T-cell (primary cell): ENCODE results near the gene ENTPD3. TPM values are rescaled to one million over a fixed set of nuclear protein-coding genes. Genes with fewer than 3 reads are reported as not detected.

Experiments
- ATAC-seq, 4 experiments: fragments of 200-7000 bp in 3 of 4; fragments of 150-1000 bp in 1 of 4; cut with Tn5 transposase; replicated peaks in 1 of 4; 1 replicate in 3 of 4; 2 replicates in 1 of 4; pipeline ENCODE4 v1.10.0; 2021; ENCODE audit warnings: moderate library complexity in 3 of 4, mild to moderate bottlenecking in 2 of 4, moderate number of reproducible peaks in 1 of 4
- CTCF ChIA-PET, 2 donors: fragments of 300-600 bp; sonication (Branson Sonifier 250); formaldehyde crosslinking; loops; one replicate each; lab custom pipeline; 2022; ENCODE audit warnings: antibody characterized with exemption in 2 of 2; lab: Charles Lee
- POLR2A ChIA-PET, 2 donors: fragments of 300-600 bp; sonication (Branson Sonifier 250); formaldehyde crosslinking; loops; one replicate each; lab custom pipeline; 2022; ENCODE audit warnings: antibody characterized with exemption in 2 of 2; lab: Charles Lee
- DNase-seq, 35 experiments: peaks; one replicate each; pipeline versions ENCODE4 v3.0.0 to v3.0.0-alpha.2; 2013 to 2023
- H3K27ac ChIP-seq: one replicate; pipeline ENCODE4 v1.5.1; 2013; ENCODE audit warnings: low read length
- H3K27me3 ChIP-seq, 2 experiments: replicated peaks in 1 of 2; 1 replicate in 1 of 2; 2 replicates in 1 of 2; pipeline versions ENCODE4 v1.6.1 to v1.7.0; 2013; ENCODE audit warnings: low read length in 1 of 2, mixed read lengths in 1 of 2; ENCODE audit not compliant: control insufficient read depth in 2 of 2, insufficient read depth in 2 of 2; ENCODE audit errors: extremely low read depth in 1 of 2
- H3K36me3 ChIP-seq, 2 donors: 1 replicate in 1 of 2; 2 replicates in 1 of 2; pipeline versions ENCODE4 v1.6.1 to v1.7.0; 2013; ENCODE audit warnings: low read length in 1 of 2; ENCODE audit not compliant: control insufficient read depth in 2 of 2, insufficient read depth in 1 of 2; ENCODE audit errors: extremely low read depth in 1 of 2
- H3K4me1 ChIP-seq, 2 experiments: 1 replicate in 1 of 2; 2 replicates in 1 of 2; pipeline versions ENCODE4 v1.6.1 to v1.7.0; 2013; ENCODE audit warnings: low read length in 2 of 2, mixed read lengths in 1 of 2; ENCODE audit not compliant: insufficient read depth in 2 of 2, control insufficient read depth in 1 of 2; ENCODE audit errors: extremely low read depth in 1 of 2
- H3K4me3 ChIP-seq, 2 donors: 1 replicate in 1 of 2; 2 replicates in 1 of 2; pipeline versions ENCODE4 v1.5.1 to v1.7.0; 2013; ENCODE audit warnings: mild to moderate bottlenecking in 2 of 2, low read length in 1 of 2, moderate library complexity in 1 of 2; ENCODE audit not compliant: control insufficient read depth in 1 of 2; ENCODE audit errors: extremely low read depth in 1 of 2
- H3K9me3 ChIP-seq: 2 replicates; pipeline ENCODE4 v1.7.0; 2013
- H3K27ac Mint-ChIP-seq, 2 donors: one replicate each; pipeline ENCODE4 v1.8.0; 2020 to 2021; ENCODE audit warnings: mild to moderate bottlenecking in 2 of 2, mixed read lengths in 2 of 2
- H3K27me3 Mint-ChIP-seq, 2 donors: one replicate each; pipeline ENCODE4 v1.8.0; 2021 to 2022; ENCODE audit warnings: mixed read lengths in 2 of 2
- H3K36me3 Mint-ChIP-seq: one replicate; pipeline ENCODE4 v1.8.0; 2021; ENCODE audit warnings: mixed read lengths
- H3K4me1 Mint-ChIP-seq, 3 donors: one replicate each; pipeline ENCODE4 v1.8.0; 2020 to 2022; ENCODE audit warnings: mixed read lengths in 3 of 3, mild to moderate bottlenecking in 1 of 3
- H3K4me3 Mint-ChIP-seq, 3 donors: one replicate each; pipeline ENCODE4 v1.8.0; 2020 to 2022; ENCODE audit warnings: mild to moderate bottlenecking in 3 of 3, mixed read lengths in 3 of 3, moderate library complexity in 3 of 3
- H3K9me3 Mint-ChIP-seq, 3 donors: one replicate each; pipeline ENCODE4 v1.8.0; 2020 to 2022; ENCODE audit warnings: mixed read lengths in 3 of 3
- WGBS: methylation state at CpG from one replicate; pipeline ENCODE4 v1.1.5; 2013; ENCODE audit warnings: missing lambda C conversion rate; ENCODE audit not compliant: insufficient coverage; 5-methylcytosine and 5-hydroxymethylcytosine counted together
- total RNA-seq, 35 experiments: library from RNA in 6 of 35; stranded (reverse) in 6 of 35; fragments of 120-200 nt in 1 of 35; gene quantifications; one replicate each; pipeline versions ENCODE4 v1.2.1 to v1.2.4 and lab custom pipeline; 2013 to 2026

ENTPD3 gene
- total RNA-seq, 5 donors from 2014 or later (not counting 1 experiment from before 2014, with no cell fraction given): not detected

DNA sequence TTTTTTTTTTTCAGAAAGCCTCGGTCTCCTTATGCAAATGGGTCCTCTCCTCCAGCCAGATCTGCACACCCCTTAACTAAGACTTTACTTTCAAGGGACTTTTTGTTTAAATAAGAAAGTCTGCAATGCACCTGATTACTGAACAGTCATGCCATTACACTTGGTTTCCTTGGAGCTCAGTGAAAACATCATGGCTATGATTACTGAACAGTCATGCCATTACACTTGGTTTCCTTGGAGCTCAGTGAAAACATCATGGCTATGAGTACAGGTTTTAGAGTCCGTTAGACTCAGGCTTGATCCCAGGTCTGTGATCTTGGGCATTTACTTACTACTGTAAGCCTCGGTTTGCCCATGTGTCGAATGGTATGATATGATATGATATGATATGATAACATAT lies 10.1 kb downstream of the ENTPD3 start:
- Mint-ChIP-seq H3K4me3 (no peak overlapping the region), H3K9me3 (peaks cover 0 to 8% (median 5%) of the 10 kb centered on the region in 3 donors), H3K36me3 (peaks cover 2% of the 10 kb centered on the region), H3K4me1 (no peaks in the 10 kb centered on the region), H3K27me3 (peaks cover 0 to 16% of the 10 kb centered on the region in 2 donors), H3K27ac (no peak overlapping the region)
- no peaks in the 10 kb centered on the region for H3K36me3 ChIP-seq
- H3K4me1 ChIP-seq: no peaks in the 10 kb centered on the region
- H3K9me3 ChIP-seq: no peaks in the 10 kb centered on the region
- ATAC-seq (no peak), DNase-seq (no peak)
- CTCF ChIA-PET: no interaction called here
- H3K4me3 ChIP-seq: no peak overlapping the region
- POLR2A ChIA-PET: no interaction called here
- H3K27me3 ChIP-seq: no peaks in the 10 kb centered on the region
- no CpG with 5 or more reads among the region's 4 CpGs for WGBS
- H3K27ac ChIP-seq: no peak overlapping the region

- no peaks in the 10 kb centered on the region for H3K36me3 ChIP-seq
- no peak overlapping the region for H3K27ac Mint-ChIP-seq
- no peak overlapping the region for H3K4me3 ChIP-seq
- WGBS: 67% methylated on average over 2 of the region's 4 CpGs
- peaks cover 0 to 2% of the 10 kb centered on the region in 2 experiments for H3K27me3 ChIP-seq
- no peaks in the 10 kb centered on the region for H3K36me3 Mint-ChIP-seq
- ATAC-seq (no peak), DNase-seq (no peak)
- H3K27me3 Mint-ChIP-seq: peaks cover 0 to 15% of the 10 kb centered on the region in 2 donors
- no peak overlapping the region for H3K4me3 Mint-ChIP-seq
- peaks cover 0 to 8% (median 5%) of the 10 kb centered on the region in 3 donors for H3K9me3 Mint-ChIP-seq
- CTCF ChIA-PET: no interaction called here
- no peak overlapping the region for H3K27ac ChIP-seq
- no peaks in the 10 kb centered on the region for H3K9me3 ChIP-seq
- no peaks in the 10 kb centered on the region for H3K4me1 Mint-ChIP-seq
- H3K4me1 ChIP-seq: no peaks in the 10 kb centered on the region
- POLR2A ChIA-PET: no interaction called here
Measured at GRCh38 chr3:40397912-40398311, 10.9 kb downstream of the ENTPD3 start.

DNA sequence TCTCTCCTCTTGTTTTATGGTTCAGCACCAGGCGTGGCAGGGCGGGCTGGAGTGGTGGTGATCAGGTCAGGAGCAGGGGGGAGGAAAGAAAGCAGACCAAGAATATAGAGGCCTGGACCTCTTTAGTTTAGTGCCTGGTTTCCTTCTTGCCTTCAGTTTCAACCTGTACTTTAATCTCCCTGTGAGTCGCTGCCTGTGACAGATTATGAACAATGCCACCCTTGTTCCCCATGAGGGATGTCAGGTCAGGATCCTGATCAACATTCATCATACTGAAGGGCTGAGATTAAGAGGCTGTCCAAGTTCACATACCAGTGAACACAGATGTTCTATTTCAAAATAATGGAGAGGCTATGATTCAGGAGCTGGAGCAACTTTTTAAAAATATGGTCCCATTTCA lies 11.4 kb downstream of the ENTPD3 start:
- peaks cover 0 to 8% (median 5%) of the 10 kb centered on the region in 3 donors for H3K9me3 Mint-ChIP-seq
- H3K36me3 Mint-ChIP-seq: no peaks in the 10 kb centered on the region
- no peak overlapping the region for H3K4me3 Mint-ChIP-seq
- Histone ChIP-seq H3K9me3 (no peaks in the 10 kb centered on the region), H3K36me3 (no peaks in the 10 kb centered on the region), H3K4me3 (no peak overlapping the region), H3K27ac (no peak overlapping the region), H3K27me3 (peaks cover 0 to 4% of the 10 kb centered on the region in 2 experiments), H3K4me1 (no peaks in the 10 kb centered on the region)
- no peak for ATAC-seq
- no peak for DNase-seq
- POLR2A ChIA-PET: no interaction called here
- no CpG with 5 or more reads among the region's 3 CpGs for WGBS
- H3K27ac Mint-ChIP-seq: no peak overlapping the region
- H3K27me3 Mint-ChIP-seq: peaks cover 0 to 15% of the 10 kb centered on the region in 2 donors
- H3K4me1 Mint-ChIP-seq: no peaks in the 10 kb centered on the region
- CTCF ChIA-PET: no interaction called here

DNA sequence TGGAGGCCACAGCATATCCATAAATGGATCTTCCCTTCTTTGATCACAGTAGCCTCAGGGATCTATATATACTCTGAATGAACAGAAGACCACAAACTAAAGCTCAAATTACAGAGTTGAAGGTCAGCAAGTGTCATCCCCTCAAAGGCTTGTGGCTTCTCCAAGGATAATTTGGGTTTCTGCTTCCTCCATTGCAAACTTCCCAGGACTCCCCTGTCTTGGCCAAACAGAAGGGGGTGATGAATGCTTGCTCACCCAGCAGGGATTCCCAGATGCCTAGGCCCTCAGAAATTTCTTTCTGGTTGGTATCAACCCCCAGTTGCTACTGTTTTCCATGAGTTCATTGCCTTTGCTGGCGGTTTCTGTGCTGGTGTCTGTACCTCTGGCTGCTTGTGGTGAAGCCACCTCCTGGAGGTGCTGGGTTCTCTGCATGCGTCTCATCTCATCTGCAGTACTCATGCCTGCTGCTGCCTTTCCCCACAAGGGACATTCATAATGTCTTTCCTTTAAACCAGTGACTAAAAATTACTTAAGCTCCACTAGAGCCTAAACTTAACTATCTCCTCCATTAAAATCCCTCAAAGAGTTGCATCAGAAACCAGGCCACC lies 17.7 kb downstream of the ENTPD3 start:
- Mint-ChIP-seq H3K4me1 (no peaks in the 10 kb centered on the region), H3K27me3 (peaks cover 2 to 3% of the 10 kb centered on the region in 2 donors), H3K9me3 (no peaks in the 10 kb centered on the region), H3K4me3 (no peak overlapping the region), H3K36me3 (peaks cover 3% of the 10 kb centered on the region), H3K27ac (no peak overlapping the region)
- ATAC-seq (no peak), DNase-seq (no peak)
- WGBS: 78% methylated on average over 2 of the region's 2 CpGs
- POLR2A ChIA-PET: no interaction called here
- CTCF ChIA-PET: no interaction called here
- Histone ChIP-seq H3K27me3 (peaks cover 0 to 4% of the 10 kb centered on the region in 2 experiments), H3K36me3 (no peaks in the 10 kb centered on the region), H3K27ac (no peak overlapping the region), H3K9me3 (no peaks in the 10 kb centered on the region), H3K4me1 (no peaks in the 10 kb centered on the region), H3K4me3 (no peak overlapping the region)

GRCh38 chr3:40407007-40407406 lies 20.0 kb downstream of the ENTPD3 start:
- Histone ChIP-seq H3K4me1 (no peaks in the 10 kb centered on the region), H3K36me3 (no peaks in the 10 kb centered on the region), H3K27me3 (peaks cover 0 to 4% of the 10 kb centered on the region in 2 experiments), H3K4me3 (no peak overlapping the region), H3K27ac (no peak overlapping the region), H3K9me3 (no peaks in the 10 kb centered on the region)
- ChIA-PET POLR2A (no interaction called here), CTCF (no interaction called here)
- Mint-ChIP-seq H3K4me3 (no peak overlapping the region), H3K9me3 (no peaks in the 10 kb centered on the region), H3K27ac (no peak overlapping the region), H3K36me3 (peaks cover 3% of the 10 kb centered on the region), H3K4me1 (no peaks in the 10 kb centered on the region), H3K27me3 (peaks cover 2 to 4% of the 10 kb centered on the region in 2 donors)
- ATAC-seq (no peak), DNase-seq (no peak)
- WGBS: no CpG with 5 or more reads among the region's 2 CpGs

DNA sequence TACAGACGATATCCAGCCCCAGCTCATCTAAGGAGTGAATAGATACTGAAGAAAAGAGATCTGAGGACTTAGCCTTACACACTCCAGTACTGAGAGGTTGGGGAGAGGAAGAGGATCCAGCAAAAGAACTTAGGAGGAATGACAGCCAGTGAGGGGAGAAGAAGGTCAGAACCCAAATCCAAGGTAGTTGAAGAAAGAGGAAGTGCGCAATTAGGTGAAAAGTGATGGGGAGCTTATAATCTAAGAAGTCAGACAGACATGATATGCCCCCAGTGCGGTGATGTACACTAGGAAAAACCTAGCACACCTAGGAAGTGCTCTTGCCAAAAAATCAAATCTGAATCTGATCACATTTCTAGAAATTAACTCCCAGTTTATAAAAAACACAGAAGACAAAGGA lies 20.6 kb downstream of the ENTPD3 start:
- DNase-seq (no peak), ATAC-seq (no peak)
- Histone ChIP-seq H3K4me3 (no peak overlapping the region), H3K36me3 (no peaks in the 10 kb centered on the region), H3K27ac (no peak overlapping the region), H3K27me3 (peaks cover 0 to 4% of the 10 kb centered on the region in 2 experiments), H3K4me1 (no peaks in the 10 kb centered on the region), H3K9me3 (no peaks in the 10 kb centered on the region)
- Mint-ChIP-seq H3K4me3 (no peak overlapping the region), H3K9me3 (no peaks in the 10 kb centered on the region), H3K27ac (no peak overlapping the region), H3K4me1 (no peaks in the 10 kb centered on the region), H3K27me3 (peaks cover 2 to 4% of the 10 kb centered on the region in 2 donors), H3K36me3 (peaks cover 3% of the 10 kb centered on the region)
- 100% methylated on average over 1 of the region's 3 CpGs for WGBS
- ChIA-PET POLR2A (no interaction called here), CTCF (no interaction called here)
